Stomach (tissue), 4 donors: ENCODE measurements around the gene ARHGAP26.

Experiments used
- CTCF ChIP-seq, 7 experiments: fragments of 450-650 bp in 4 of 7; fragments of 200-600 bp in 3 of 7; sonication (generic) in 3 of 7; IDR thresholded peaks; one replicate each; pipeline ENCODE4 v1.5.1; 2016 to 2019; ENCODE audit warnings: antibody characterized with exemption in 7 of 7, control low read depth in 2 of 7, mild to moderate bottlenecking in 1 of 7
- POLR2A ChIP-seq, 4 donors: fragments of 450-650 bp; IDR thresholded peaks; one replicate each; pipeline ENCODE4 v1.6.1; 2016; ENCODE audit warnings: antibody characterized with exemption in 4 of 4, control low read depth in 2 of 4, mild to moderate bottlenecking in 1 of 4, moderate library complexity in 1 of 4

- no peak for TF ChIP-seq CTCF (IDR thresholded peaks at IDR 0.05)
- TF ChIP-seq POLR2A (IDR thresholded peaks at IDR 0.05): no peak
Measured at GRCh38 chr5:143166090-143166489, 395.9 kb downstream of the ARHGAP26 start.
